ENCODE measurements around the gene SPG7. TPM values are rescaled to one million over a fixed set of nuclear protein-coding genes. Genes with fewer than 3 reads are reported as not detected.

SPG7 gene
- total and polyA plus RNA-seq, 2 of the 4 experiments (the other 2 are of a cell fraction): 94.6 to 96.8 TPM

GRCh38 chr16:89505204-89506112 lies 2.7 kb upstream of the SPG7 start:
- peak overlapping the region; percentile 60 for H3K27ac ChIP-seq (ENCODE audit: insufficient read depth, low read length)
- H2BK15ac ChIP-seq (ENCODE audit: low read depth, low read length): peak overlapping the region; percentile 77; the same call in 1 of the 3 replicates
- H4K8ac ChIP-seq (ENCODE audit: low read depth in 2 of 2, low read length in 2 of 2): peak overlapping the region; percentile 56 to 76
- H2AK5ac ChIP-seq (ENCODE audit: low read depth, low read length): peak overlapping the region; percentile 83
- peak overlapping the region; percentile 3 for H4K5ac ChIP-seq (ENCODE audit: low read depth, low read length)
- WGBS, 2 experiments (ENCODE audit: extremely low coverage in 2 of 2, insufficient read length in 1 of 2): 29% methylated on average over 12 of the region's 20 CpGs; no CpG with 5 or more reads in 1 of the 2 experiments
- ChIA-PET CTCF (no interaction called here), POLR2A (ENCODE audit: unreplicated experiment) (no interaction called here)
- H3K27me3 ChIP-seq (ENCODE audit: control insufficient read depth, insufficient read depth, low read length): no peaks in the 10 kb centered on the region
- peak overlapping the region; percentile 90 for H4K91ac ChIP-seq (ENCODE audit: insufficient read depth, low read depth, low read length)
- H3K4me1 ChIP-seq (ENCODE audit: control insufficient read depth, insufficient read depth, low read length): peaks cover 15% of the 10 kb centered on the region
- peak overlapping the region; percentile 76 for H3K14ac ChIP-seq (replicated peaks; ENCODE audit: low read depth, low read length)
- peak overlapping the region; percentile 59 for H2BK5ac ChIP-seq (ENCODE audit: low read depth, low read length, poor library complexity, severe bottlenecking)
- H2AFZ ChIP-seq (replicated peaks; ENCODE audit: low read length, poor library complexity): peak overlapping the region; percentile 90
- no TSS peak for BruUV-seq (replicated peaks)
- TF ChIP-seq ELK1 (IDR thresholded peaks at IDR 0.05; ENCODE audit: borderline replicate concordance, low read depth, low read length) (no peak), SMC3 (IDR thresholded peaks at IDR 0.05; ENCODE audit: low read depth, low read length) (0 out of 2 replicates have a peak, but pooled peaks have one; percentile 20), MAZ (IDR thresholded peaks at IDR 0.05; ENCODE audit: borderline replicate concordance, low read depth, low read length) (peak; percentile 22; the same call in 1 of the 2 replicates), FOS (IDR thresholded peaks at IDR 0.05; ENCODE audit: low read depth, low read length) (peak; percentile 53), NFE2L2 (IDR thresholded peaks at IDR 0.05; ENCODE audit: low read depth, low read length) (peak; percentile 16; the same call in 1 of the 2 replicates), BHLHE40 (IDR thresholded peaks at IDR 0.05; ENCODE audit: low read depth, low read length) (peak; percentile 68), RAD21 (IDR thresholded peaks at IDR 0.05; ENCODE audit: low read length) (peak; percentile 29; the same call in 1 of the 2 replicates), CEBPB (IDR thresholded peaks at IDR 0.05; ENCODE audit: low read depth, low read length) (no peak), POLR2A (IDR thresholded peaks at IDR 0.05; ENCODE audit: low read depth, low read length) (peak; percentile 77)
- peaks cover 8 to 36% of the 10 kb centered on the region in 2 experiments; a peak in 3 of 4 replicates for H3K79me1 ChIP-seq (ENCODE audit: low read depth in 1 of 2, low read length in 2 of 2)
- peak overlapping the region; percentile 93 for H2AK9ac ChIP-seq (replicated peaks; ENCODE audit: low read depth, low read length, poor library complexity)
- peak; percentile 15 for ATAC-seq (ENCODE audit: low read depth)
- H3K36me3 ChIP-seq (ENCODE audit: control insufficient read depth, insufficient read depth, low read length): peaks cover under 1% of the 10 kb centered on the region
- peak overlapping the region; percentile 66 for H2BK120ac ChIP-seq (ENCODE audit: low read depth, low read length)
- H3K9ac ChIP-seq (ENCODE audit: low read depth, low read length): peak overlapping the region; percentile 8; the same call in 1 of the 2 replicates
- peak overlapping the region; percentile 40 for H3K23ac ChIP-seq (ENCODE audit: low read depth, low read length)
- in situ Hi-C loops (cut with MboI; ENCODE audit: low sequenced_read_pairs): loop anchor here (10.0 kb wide), 1 partner anchor 171 kb away; no protein-coding TSS in a partner anchor
- H3K4me2 ChIP-seq (ENCODE audit: low read depth, low read length): peak overlapping the region; percentile 2
- 0 out of 2 replicates have a peak overlapping the region, but pooled peaks have one; percentile 6 for H3K18ac ChIP-seq (ENCODE audit: low read depth, low read length)
- H3K9me1 ChIP-seq (ENCODE audit: insufficient read depth, low read length): peaks cover 14% of the 10 kb centered on the region
- H3K4ac ChIP-seq (ENCODE audit: low read depth, low read length): peak overlapping the region; percentile 65
- dilution Hi-C loops (cut with HindIII; ENCODE audit: low sequenced_read_pairs, unreplicated experiment): no loop called here
- DNase-seq: peak; percentile 93
- H3K4me3 ChIP-seq (ENCODE audit: insufficient read depth, low read depth, low read length): no peak overlapping the region
- intact Hi-C loops (cut with micrococcal nuclease): loop anchor here (5.0 kb wide), 1 partner anchor 133 kb away; no protein-coding TSS in a partner anchor
- H2BK20ac ChIP-seq (ENCODE audit: low read depth, low read length): peak overlapping the region; percentile 35; the same call in 1 of the 2 replicates
- H3K9me3 ChIP-seq (ENCODE audit: control insufficient read depth, insufficient read depth, low read length): no peaks in the 10 kb centered on the region
- H4K20me1 ChIP-seq (ENCODE audit: insufficient read depth, low read length): peaks cover 19% of the 10 kb centered on the region
- H3K56ac ChIP-seq (ENCODE audit: extremely low read depth, insufficient read depth, low read length): peak overlapping the region; percentile 53; the same call in 1 of the 2 replicates

Measured in IMR-90 (cell line).